GM06990 (cell line): ENCODE data around the gene DHDH.

Source experiments
- DNase-seq: peaks from one replicate; pipeline ENCODE4 v3.0.0-alpha.2; 2011; ENCODE audit not compliant: insufficient read length; ENCODE audit errors: extremely low read depth
- H3K27me3 ChIP-seq: replicated peaks from 2 replicates; pipeline ENCODE4 v1.6.0; 2011; ENCODE audit warnings: low read length; ENCODE audit not compliant: control insufficient read depth, insufficient read depth
- H3K36me3 ChIP-seq: 2 replicates; pipeline ENCODE4 v1.5.1; 2011; ENCODE audit warnings: low read length; ENCODE audit not compliant: control insufficient read depth, insufficient read depth
- H3K4me3 ChIP-seq: replicated peaks from 2 replicates; pipeline ENCODE4 v1.5.1; 2011; ENCODE audit warnings: low read depth, mild to moderate bottlenecking, control low read depth, low read length
- CTCF ChIP-seq: IDR thresholded peaks from 2 replicates; pipeline ENCODE4 v1.5.1; 2011; ENCODE audit warnings: low read length, control low read depth, mild to moderate bottlenecking, inconsistent platforms; ENCODE audit not compliant: insufficient read depth, poor library complexity, severe bottlenecking

Gene DHDH

DNA sequence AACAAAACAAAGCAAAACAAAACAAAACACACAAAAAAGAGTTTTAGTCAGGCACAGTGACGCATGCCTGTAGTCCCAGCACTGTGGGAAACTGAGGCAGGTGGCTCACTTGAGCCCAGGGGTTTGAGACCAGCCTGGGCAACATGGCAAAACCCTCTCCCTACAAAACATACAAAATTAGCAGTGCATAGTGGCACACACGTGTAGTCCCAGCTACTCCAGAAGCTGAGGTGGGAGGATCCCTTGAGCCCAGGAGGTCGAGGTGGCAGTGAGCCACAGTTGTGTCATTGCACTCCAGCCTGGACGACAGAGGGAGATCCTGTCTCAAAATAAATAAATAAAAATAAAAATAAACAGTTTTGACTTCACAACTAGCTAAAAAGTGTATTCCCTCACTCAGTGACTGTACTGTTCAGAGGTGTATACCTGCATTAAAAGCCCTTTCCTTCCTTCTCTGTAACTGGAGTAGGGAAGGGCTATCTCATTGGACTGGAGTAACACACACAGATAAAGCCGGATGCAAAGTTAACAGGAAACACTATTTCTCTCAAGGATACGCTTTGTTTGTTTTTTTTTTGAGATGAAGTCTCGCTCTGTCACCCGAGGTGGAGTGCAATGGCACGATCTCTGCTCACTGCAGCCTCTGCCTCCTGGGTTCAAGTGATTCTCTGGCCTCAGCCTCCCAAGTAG lies 17.5 kb downstream of the DHDH start:
- no peaks in the 10 kb centered on the region for H3K27me3 ChIP-seq
- TF ChIP-seq CTCF = no peak
- H3K36me3 ChIP-seq = peaks cover under 1% of the 10 kb centered on the region
- no peak overlapping the region for H3K4me3 ChIP-seq
- DNase-seq = no peak

GRCh38 chr19:48953141-48953540 lies 19.6 kb downstream of the DHDH start:
- peaks cover 10% of the 10 kb centered on the region for H3K36me3 ChIP-seq
- no peak for TF ChIP-seq CTCF
- no peak overlapping the region for H3K4me3 ChIP-seq
- H3K27me3 ChIP-seq = no peaks in the 10 kb centered on the region
- no peak for DNase-seq

DNA sequence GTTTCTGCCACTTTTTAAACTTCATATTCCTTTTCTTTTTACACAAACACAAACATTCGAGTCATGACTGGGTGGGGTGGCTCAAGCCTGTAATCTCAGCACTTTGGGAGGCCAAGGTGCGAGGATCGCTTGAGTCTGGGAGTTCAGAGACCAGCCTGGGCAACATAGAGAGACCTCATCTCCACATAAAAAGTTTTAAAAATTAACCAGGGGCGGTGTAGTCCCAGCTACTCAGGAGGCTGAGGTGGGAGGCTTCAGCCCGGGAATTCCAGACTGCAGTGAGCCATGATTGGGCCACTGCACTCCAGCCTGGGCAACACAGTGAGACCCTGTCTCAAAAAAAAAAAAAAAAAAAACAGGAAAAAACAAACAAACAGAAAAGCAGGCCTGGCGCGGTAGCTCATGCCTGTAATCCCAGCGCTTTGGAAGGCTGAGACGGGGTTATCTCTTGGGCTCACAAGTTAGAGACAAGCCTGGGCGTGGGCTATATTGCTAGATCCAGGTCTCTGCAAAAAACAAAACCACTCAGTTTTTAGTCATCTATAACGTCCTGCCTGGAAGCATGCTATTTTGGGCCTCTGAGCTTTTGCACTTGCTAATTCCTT lies 20.6 kb downstream of the DHDH start:
- Histone ChIP-seq H3K36me3 (peaks cover 10% of the 10 kb centered on the region), H3K4me3 (peak overlapping the region; percentile 44), H3K27me3 (no peaks in the 10 kb centered on the region)
- TF ChIP-seq CTCF = no peak
- DNase-seq = no peak

DNA sequence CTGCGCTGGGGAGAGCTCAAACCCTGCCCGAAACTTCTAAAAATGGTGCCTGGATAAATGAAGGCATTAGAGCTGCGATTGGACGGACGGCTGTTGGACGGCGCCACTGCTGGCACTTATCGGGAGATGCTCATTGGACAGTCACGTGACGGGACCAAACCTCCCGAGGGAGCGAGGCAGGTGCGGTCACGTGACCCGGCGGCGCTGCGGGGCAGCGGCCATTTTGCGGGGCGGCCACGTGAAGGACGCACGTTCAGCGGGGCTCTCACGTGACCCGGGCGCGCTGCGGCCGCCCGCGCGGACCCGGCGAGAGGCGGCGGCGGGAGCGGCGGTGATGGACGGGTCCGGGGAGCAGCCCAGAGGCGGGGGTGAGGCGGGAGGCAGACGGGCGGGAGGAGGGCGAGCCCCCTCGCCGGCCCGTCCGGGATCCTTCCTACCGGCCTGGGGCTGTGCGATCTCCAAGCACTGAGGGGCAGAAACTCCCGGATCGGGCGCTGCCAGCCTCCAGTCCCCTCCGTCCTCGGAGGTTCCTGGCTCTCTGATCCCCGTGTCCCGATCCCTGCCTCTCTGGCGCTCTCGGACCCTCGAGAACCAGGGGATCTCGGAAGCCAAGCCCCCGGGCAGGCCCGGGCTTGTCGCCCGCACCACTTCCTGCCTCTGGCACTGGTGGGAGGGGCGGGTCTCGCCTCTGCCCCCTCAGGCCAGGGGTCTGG lies 21.3 kb downstream of the DHDH start, which contains the start of gene BAX:
BAX (plus strand) TSS at position 281 of the 713 bp plus-strand sequence; CDS start at position 335, 54 bp downstream.
- peak within 1 kb of the TSS; percentile 90 for H3K4me3 ChIP-seq
- peak; percentile 99 for DNase-seq
- H3K36me3 ChIP-seq = peaks cover 10% of the 10 kb centered on the region
- H3K27me3 ChIP-seq = no peaks in the 10 kb centered on the region
- peak; percentile 24 for TF ChIP-seq CTCF

- peak overlapping the region; percentile 90 for H3K4me3 ChIP-seq
- no peaks in the 10 kb centered on the region for H3K27me3 ChIP-seq
- TF ChIP-seq CTCF = no peak
- peaks cover 10% of the 10 kb centered on the region for H3K36me3 ChIP-seq
- no peak for DNase-seq
Measured at GRCh38 chr19:48955308-48955958, 21.9 kb downstream of the DHDH start.
